ENCODE measurements around the gene CLK1.
"Not testable (repeated sequence)": the region's sequence is repeated elsewhere in the genome, so short reads cannot be mapped to it uniquely, and the experiment has no call there.

Gene CLK1

GRCh38 chr2:200864176-200865034 is at the start of gene CLK1:
CLK1 (minus strand) TSS chr2:200864658; CDS start chr2:200861862, 2,796 bp downstream.
- in situ Hi-C loops (cut with MboI; ENCODE audit: low sequenced_read_pairs), result no loop called here

- in situ Hi-C loops (cut with MboI; ENCODE audit: low sequenced_read_pairs), result no loop called here
Observed at GRCh38 chr2:200913654-200914053, 49.2 kb upstream of the CLK1 start.

- in situ Hi-C loops (cut with MboI; ENCODE audit: low sequenced_read_pairs), result no loop called here
Observed at GRCh38 chr2:200909958-200910357, 45.5 kb upstream of the CLK1 start.

- in situ Hi-C loops (cut with MboI; ENCODE audit: low sequenced_read_pairs), result no loop called here
Observed at GRCh38 chr2:200905618-200906296, 41.3 kb upstream of the CLK1 start.

GRCh38 chr2:200901459-200902072 is 37.1 kb upstream of the CLK1 start:
- in situ Hi-C loops (cut with MboI; ENCODE audit: low sequenced_read_pairs), result no loop called here

GRCh38 chr2:200899482-200899881 is 35.0 kb upstream of the CLK1 start:
- in situ Hi-C loops (cut with MboI; ENCODE audit: low sequenced_read_pairs), result no loop called here

- in situ Hi-C loops (cut with MboI; ENCODE audit: low sequenced_read_pairs), result no loop called here
Observed at GRCh38 chr2:200888704-200889625, 24.5 kb upstream of the CLK1 start, which contains the start of the genes NIF3L1 and PPIL3. NIF3L1 (plus strand) TSS chr2:200889371; CDS start chr2:200891944, 2,573 bp downstream. PPIL3 (minus strand) TSS chr2:200889077; CDS start chr2:200887615, 1,462 bp downstream.

- in situ Hi-C loops (cut with MboI; ENCODE audit: low sequenced_read_pairs), result not testable (repeated sequence)
Observed at GRCh38 chr2:200881715-200882249, 17.3 kb upstream of the CLK1 start.

- in situ Hi-C loops (cut with MboI; ENCODE audit: low sequenced_read_pairs), result no loop called here
Observed at GRCh38 chr2:200878289-200878880, 13.9 kb upstream of the CLK1 start.

GRCh38 chr2:200877443-200877842 is 13.0 kb upstream of the CLK1 start:
- in situ Hi-C loops (cut with MboI; ENCODE audit: low sequenced_read_pairs), result no loop called here

- in situ Hi-C loops (cut with MboI; ENCODE audit: low sequenced_read_pairs), result no loop called here
Observed at GRCh38 chr2:200873560-200873959, 9.1 kb upstream of the CLK1 start.

GRCh38 chr2:200871151-200871550 is 6.7 kb upstream of the CLK1 start:
- in situ Hi-C loops (cut with MboI; ENCODE audit: low sequenced_read_pairs), result no loop called here

- in situ Hi-C loops (cut with MboI; ENCODE audit: low sequenced_read_pairs), result no loop called here
Observed at GRCh38 chr2:200869014-200869413, 4.6 kb upstream of the CLK1 start.

GRCh38 chr2:200863782-200864175 is 679 bp downstream of the CLK1 start:
- in situ Hi-C loops (cut with MboI; ENCODE audit: low sequenced_read_pairs), result no loop called here

GRCh38 chr2:200862532-200863000 is 1.9 kb downstream of the CLK1 start:
- in situ Hi-C loops (cut with MboI; ENCODE audit: low sequenced_read_pairs), result no loop called here

GRCh38 chr2:200861617-200862155 is 2.8 kb downstream of the CLK1 start:
- in situ Hi-C loops (cut with MboI; ENCODE audit: low sequenced_read_pairs), result no loop called here

- in situ Hi-C loops (cut with MboI; ENCODE audit: low sequenced_read_pairs), result no loop called here
Observed at GRCh38 chr2:200860092-200860795, 4.2 kb downstream of the CLK1 start.

GRCh38 chr2:200856806-200857205 is 7.7 kb downstream of the CLK1 start:
- in situ Hi-C loops (cut with MboI; ENCODE audit: low sequenced_read_pairs), result no loop called here

- in situ Hi-C loops (cut with MboI; ENCODE audit: low sequenced_read_pairs), result no loop called here
Observed at GRCh38 chr2:200852605-200853004, 11.9 kb downstream of the CLK1 start.

Data from hTERT RPE-1 (cell line).